GM12875 (cell line): ENCODE measurements around the gene DNAH11.
"Not testable (repeated sequence)": the region's sequence is repeated elsewhere in the genome, so short reads cannot be mapped to it uniquely, and the experiment has no call there.

Source experiments
- H3K4me3 ChIP-seq: one replicate; pipeline ENCODE4 v1.5.1; 2011; ENCODE audit warnings: low read depth, low read length, control low read depth
- CTCF ChIP-seq: IDR thresholded peaks from 2 replicates; pipeline ENCODE4 v1.5.1; 2011; ENCODE audit warnings: low read depth, mild to moderate bottlenecking, control low read depth, inconsistent platforms, low read length, moderate library complexity, borderline replicate concordance; ENCODE audit not compliant: insufficient read depth

The DNAH11 gene

GRCh38 chr7:21675255-21675654, 132.4 kb downstream of the DNAH11 start:
- TF ChIP-seq CTCF: no peak
- no peak overlapping the region for H3K4me3 ChIP-seq

GRCh38 chr7:21690705-21691104, 147.9 kb downstream of the DNAH11 start:
- TF ChIP-seq CTCF: no peak
- no peak overlapping the region for H3K4me3 ChIP-seq

- H3K4me3 ChIP-seq: not testable (repeated sequence)
These were observed 148.3 kb downstream of the DNAH11 start for GRCh38 chr7:21691146-21691545.

- not testable (repeated sequence) for H3K4me3 ChIP-seq
These were observed 157.7 kb downstream of the DNAH11 start for GRCh38 chr7:21700587-21700986.

GRCh38 chr7:21702303-21702702, 159.5 kb downstream of the DNAH11 start:
- H3K4me3 ChIP-seq: no peak overlapping the region
- TF ChIP-seq CTCF: no peak

- H3K4me3 ChIP-seq: no peak overlapping the region
- TF ChIP-seq CTCF: no peak
These were observed 161.5 kb downstream of the DNAH11 start for GRCh38 chr7:21704359-21704758.

- H3K4me3 ChIP-seq: no peak overlapping the region
- no peak for TF ChIP-seq CTCF
These were observed 163.3 kb downstream of the DNAH11 start for GRCh38 chr7:21706131-21706530.

- H3K4me3 ChIP-seq: no peak overlapping the region
- no peak for TF ChIP-seq CTCF
These were observed 164.7 kb downstream of the DNAH11 start for GRCh38 chr7:21707566-21707965.
